HG03196 (cell line): ENCODE results near the gene PDZD2.
"Not testable (repeated sequence)": the region's sequence is repeated elsewhere in the genome, so short reads cannot be mapped to it uniquely, and the experiment has no call there.

Experiments used
- ATAC-seq: cut with Tn5 transposase; IDR thresholded peaks from one replicate; pipeline ENCODE4 v1.9.1; 2021; ENCODE audit not compliant: unreplicated experiment

Gene PDZD2

DNA sequence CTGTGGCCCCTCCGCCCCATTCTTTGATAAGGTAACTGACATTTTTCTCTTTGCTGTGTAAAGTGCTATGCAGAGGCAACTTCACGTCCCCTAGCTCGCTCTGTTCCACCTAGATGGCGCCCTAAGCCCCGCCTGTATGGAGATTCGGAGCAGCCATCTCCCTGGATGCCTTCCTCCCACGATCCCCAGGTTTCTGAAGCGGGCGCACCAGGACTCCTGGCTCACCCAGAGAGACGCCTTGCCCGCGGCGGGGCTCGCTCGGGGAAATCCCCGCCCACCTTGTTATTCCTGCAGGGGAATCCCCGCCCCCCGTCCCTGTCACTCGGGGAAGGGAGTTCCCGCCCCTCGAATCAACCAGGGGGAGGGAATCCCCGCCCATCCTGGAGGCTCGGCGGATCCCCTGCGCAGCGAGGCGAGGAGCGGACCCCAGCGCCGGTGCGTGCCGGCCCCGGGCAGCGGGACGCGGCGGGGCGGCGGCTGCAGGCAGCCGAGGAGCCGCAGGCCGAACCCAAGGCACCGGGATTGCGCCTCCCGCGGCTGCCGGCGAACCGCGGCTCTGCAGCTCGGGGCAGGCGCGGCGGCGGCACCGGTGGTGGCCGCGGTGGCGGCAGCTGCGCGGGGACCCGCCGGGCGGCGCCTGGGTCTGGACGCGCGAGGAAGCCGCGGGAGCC is at the start of gene PDZD2:
PDZD2 (plus strand) TSS at position 384 of the 671 bp plus-strand sequence.
- ATAC-seq, result peak; percentile 62

DNA sequence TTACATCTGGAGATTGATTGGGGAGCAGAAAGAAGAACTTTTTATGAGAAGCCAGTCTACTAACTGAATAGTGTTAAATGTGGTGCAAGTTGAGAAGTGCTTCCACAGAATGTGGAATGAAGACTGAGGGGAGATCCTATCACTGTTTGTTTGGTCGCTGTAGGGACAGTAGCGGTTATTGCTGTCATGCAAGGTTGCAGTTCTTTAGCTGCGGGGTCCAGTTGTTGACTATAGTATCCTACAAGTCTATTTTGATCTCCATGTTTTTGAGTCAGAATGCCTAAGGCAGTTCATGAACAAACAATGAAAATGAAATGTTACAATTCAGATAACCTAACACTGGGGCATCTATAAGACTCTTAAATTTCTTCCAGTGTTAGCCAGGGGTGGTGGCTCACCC is 45.3 kb upstream of the PDZD2 start:
- ATAC-seq, result no peak

DNA sequence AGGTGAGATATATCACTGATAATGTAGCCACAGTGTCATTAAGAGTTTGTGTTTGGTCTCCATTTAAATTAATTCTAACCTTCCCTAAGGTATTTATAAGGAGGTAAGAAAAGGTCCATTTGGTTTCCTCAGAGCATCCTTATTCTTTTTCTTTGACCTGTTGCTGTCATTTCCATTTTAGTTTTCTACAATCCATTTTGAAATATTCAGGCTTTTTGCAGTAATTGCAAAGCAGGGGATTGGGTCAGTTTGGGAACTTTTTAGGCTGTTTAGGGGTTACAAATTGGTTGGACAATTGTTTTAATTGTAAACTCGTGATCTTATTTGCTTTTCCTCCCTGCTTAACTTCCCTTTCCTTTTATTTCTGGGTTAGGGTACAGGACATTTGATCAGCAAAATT is 42.6 kb upstream of the PDZD2 start:
- no peak for ATAC-seq

DNA sequence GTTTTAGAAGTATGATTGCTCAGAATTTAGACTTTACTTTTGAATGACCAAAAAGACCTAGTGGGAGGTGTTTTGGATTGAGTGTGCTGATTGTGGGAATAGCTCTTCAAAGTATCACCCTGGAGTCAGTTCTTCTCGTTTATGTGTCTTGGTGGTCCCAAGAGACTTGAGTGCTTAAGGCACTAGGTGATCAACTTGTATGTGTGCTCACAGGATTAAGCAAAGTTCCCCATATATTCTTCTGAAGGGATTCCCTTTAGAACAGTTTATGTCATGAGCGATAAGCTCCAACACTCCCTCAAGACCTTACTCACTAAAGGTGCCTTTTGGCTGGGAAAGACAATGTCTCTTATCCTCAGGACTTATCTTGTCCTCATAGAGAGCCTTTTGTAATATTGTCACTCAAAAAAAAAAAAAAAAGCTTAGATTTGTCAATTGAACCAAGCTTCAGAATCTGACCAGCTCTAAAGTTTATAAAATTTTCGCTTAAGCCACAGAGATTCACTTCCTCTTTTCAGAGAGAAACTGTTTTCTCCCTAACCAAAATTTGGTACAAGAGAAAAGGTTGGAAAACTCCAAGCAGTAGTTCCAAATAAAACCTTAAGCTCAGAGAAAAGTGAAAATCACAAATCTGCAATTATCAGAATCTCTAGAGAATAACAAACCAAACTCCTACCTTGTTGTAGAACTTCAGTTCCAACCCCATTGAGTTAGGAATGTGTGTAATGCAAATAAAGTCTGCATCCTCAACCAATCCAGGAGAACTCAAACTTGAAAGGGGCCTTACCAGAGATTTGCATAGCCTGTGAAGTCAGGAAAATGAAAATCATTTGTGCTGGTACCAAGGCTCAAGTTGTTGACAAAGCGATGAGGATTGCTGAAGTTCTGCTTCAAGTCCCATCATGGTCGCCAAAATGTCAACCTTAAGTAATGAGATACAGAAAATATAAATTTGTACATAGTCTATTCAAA is 40.0 kb upstream of the PDZD2 start:
- ATAC-seq, result no peak

DNA sequence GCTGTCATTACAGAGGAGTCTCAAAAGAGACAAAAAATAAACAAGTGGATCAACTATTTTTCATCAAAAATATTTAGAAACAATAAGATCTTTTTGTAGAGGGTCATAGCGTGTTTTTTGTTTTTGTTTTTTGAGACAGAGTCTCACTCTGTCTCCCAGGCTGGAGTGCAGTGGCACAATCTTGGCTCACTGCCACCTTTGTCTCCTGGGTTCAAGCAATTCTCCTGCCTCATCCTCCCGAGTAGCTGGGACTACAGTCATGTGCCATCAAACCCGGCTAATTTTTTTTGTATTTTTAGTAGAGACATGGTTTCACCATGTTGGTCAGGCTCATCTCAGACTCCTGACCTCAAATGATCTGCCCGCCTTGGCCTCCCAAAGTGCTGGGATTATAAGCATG is 36.6 kb upstream of the PDZD2 start:
- not testable (repeated sequence) for ATAC-seq

DNA sequence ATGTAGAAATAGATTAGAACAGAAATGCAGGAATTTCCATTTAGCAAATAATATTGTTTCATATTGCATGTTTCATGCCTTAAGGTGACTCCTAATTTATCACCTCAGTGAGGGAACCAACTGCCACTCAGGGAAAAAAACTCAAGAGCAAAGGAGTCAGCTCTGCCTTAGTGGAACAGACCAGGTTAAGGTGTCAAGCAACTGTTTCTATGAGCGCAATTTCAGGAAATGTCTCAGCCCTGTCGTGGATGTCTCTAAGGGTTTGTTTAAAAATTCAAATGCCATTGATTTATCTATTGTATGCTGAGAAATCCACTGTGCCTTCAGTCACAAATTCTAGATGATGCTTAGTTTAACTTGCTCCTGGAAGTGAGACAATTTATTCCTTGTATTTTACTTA is 34.7 kb upstream of the PDZD2 start:
- no peak for ATAC-seq

DNA sequence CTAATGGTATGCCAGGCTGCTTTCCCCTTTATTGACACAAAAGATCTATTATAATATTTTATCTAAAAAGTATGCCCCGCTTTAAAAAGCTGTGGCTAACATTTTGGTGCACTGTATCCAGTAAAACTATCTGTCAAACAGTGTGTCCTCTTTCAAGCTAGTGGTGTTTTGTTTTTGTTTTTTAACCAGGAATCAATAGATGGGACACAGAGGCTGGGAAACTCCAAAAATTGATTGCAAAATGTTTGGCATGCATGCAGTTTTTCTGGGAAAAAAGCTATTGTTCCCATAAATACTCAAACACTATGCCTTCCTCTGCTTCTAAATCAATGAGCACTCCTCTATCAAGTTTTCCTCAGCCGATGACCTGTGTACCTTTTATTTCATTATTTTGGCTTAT is 34.3 kb upstream of the PDZD2 start:
- no peak for ATAC-seq

DNA sequence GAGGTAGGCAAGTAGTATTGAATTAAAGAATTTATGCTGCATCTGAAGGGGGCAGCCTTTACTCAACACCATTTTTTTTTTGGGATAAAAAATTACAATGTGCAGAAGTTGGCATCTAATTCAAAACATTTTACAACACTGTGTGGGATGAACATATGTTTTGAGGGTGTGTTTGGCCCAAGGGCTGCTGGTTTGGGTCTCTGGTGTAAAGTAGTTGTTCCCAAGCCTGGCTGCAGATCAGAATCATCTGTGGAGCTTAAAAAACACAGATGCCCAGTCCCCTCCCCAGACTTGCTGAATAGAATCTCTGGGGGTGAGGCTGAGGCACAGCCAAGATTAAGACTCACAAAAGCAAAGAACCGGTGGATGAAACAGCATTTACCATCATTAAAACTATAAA is 33.0 kb upstream of the PDZD2 start:
- ATAC-seq, result no peak

DNA sequence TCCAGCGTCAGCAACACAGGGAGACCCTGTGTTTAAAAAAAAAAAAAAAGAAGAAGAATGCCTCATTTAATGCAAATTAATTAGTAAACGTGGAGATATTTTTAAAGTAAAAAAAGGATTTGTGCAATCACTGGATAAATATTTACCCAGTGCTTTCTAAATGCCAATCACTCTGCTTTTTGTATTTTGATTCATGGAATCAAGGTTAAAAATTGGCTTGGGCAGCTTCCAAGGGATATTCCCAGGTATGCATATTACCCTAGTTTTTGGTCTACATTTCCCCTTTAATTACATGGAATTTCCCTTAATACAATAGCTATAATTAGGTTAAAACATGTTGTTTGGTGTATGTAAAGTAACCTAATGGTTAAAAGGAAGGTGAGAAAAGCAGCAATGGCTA is 31.4 kb upstream of the PDZD2 start:
- no peak for ATAC-seq

DNA sequence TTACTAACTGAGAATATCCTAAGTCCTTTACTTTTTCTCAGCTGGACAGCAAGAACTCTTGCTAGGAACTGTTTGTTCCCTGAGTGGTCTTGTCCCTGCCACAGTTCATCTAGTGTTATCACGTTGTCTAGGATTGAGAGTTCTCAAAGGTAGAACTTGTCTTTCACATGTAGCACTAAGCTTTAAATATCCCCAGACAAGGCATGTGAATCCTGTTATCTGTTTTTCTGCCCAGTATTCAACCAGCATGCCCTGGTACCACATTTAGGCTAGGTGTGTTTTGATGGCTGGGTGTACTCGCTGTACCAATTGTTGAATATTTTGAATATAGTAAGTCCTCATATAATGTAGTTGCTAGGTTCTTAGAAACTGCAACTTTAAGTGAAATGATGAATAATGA is 27.9 kb upstream of the PDZD2 start:
- no peak for ATAC-seq

DNA sequence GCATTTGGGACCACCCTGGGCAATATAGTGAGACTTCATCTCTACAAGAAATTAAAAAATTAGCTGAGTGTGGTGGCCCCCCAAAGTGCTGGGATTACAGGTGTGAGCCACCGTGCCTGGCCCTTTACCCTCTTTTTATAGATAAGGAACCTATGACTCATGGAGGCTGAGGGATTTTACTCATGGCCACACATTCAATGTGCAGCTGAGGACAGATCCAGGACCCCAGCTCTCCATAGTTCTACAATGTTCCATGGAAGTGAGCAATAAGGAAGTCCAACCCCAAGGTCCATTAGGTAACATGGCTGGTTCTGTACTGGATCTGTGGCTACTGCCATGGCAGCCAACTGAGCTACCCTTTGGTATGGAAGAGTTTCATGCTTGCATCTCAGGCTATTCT is 25.3 kb upstream of the PDZD2 start:
- ATAC-seq, result no peak

DNA sequence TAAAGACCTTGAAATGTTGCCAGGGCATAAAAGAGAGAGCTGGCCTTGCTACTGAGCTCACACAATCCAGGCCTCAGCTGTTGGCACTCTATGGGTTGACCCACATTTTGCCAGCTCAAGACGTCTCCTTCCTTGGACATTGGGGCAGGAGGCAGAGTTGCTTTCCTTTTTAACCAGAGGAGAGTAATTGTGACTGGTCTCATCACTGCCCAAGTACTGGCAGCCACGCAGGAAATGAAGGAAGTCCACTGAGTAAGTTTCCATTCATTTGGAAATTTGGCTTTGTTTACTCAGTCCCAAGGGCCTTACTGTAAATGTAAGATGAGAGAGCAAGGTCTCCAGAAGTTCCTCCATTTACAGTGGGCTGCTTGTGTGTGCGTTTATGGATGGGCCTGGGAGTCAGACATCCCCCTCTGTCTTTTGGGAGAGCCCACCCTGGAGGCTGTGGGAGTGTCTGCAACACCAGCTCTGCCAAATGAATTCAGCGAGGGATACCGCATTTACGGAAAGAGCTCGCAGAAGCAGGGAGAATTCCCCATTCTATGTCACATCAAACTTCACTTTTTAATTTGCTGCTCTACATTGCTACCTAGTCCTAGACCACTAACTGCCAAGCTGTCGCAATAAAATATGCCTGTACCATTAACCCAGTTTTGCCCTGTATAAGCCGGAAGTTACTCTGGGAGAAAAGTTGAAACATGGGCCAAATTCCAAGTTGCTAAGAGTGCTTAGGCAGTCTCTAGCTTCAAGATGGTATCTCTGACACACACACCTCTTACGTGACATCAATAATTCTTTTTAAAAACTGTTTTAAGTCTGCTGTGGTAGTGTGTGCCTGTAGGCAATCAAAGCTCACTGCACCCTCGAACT is 24.5 kb upstream of the PDZD2 start:
- no peak for ATAC-seq

DNA sequence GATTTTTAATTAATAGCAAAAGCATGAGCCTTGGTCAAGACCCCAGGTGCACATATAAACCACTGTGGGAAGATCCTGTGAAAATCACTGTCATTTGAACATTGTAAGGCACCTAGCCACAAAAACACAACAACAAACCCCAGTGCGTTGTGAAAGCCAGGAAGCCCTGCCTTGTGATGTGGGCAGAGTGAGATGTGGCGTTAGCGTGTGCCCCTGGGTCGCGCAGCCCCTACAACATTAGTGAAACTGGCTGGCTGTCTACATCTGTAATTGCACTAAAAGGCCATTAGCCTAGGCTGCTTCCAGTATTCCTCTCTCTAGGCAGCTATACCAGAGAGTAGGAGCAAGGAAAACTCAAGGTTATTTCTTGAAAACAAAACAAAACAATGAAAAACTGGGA is 21.1 kb upstream of the PDZD2 start:
- ATAC-seq, result no peak

DNA sequence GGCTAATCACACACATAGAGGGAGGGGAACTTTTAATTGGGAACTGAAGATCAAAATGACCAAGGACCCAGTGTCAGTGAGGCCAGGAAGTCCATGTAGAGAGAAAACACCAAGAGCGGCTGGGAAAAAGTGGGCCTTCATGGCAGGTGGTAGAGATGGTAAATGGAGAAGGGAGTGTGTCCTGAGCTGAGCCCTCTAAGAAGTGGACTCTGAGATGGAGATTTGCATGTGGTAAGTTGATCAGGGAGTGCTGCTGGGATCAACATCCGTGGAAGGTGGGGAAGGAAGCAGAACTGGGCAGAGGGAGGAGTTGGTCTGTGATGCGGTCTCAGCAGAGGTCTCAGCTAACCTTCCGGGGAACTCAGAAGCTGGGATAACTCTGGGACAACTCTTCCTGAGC is 18.9 kb upstream of the PDZD2 start:
- no peak for ATAC-seq

DNA sequence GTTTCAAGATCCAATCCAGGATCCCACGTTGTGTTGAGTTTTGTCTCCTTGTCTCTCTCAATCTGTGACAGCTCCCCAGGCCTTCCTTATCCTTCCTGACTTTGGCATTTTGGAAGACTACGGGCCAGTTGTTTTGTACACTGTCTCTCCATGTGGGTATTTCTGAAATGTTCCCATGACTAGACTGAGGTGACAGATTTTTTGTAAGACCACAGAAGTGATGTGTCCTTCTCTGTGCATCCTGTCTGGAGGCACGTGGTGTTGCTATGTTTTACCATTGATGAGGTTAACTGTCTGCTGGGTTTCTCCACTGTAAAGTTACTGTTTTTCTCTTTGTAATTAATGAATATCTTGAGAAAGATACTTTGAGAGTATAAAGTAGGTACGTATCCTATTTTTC is 15.7 kb upstream of the PDZD2 start:
- no peak for ATAC-seq

DNA sequence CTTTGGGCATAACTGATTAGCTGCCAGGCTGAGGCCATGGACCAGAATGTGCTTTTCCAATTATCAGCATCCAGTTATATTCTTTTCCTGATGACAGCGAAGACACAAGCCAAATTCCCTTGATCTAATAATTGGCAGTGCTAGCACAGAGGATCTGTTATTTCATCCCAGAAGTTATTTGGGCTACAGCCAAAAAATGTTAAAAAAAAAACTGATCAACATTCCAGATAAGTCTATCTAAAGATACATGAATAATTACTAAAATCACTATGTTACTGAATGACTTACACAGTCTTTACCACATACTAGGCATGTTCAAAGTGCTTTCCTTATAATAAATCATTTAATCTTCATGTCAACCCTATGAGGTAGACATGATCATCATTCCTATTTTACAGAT is 13.5 kb upstream of the PDZD2 start:
- ATAC-seq, result no peak

DNA sequence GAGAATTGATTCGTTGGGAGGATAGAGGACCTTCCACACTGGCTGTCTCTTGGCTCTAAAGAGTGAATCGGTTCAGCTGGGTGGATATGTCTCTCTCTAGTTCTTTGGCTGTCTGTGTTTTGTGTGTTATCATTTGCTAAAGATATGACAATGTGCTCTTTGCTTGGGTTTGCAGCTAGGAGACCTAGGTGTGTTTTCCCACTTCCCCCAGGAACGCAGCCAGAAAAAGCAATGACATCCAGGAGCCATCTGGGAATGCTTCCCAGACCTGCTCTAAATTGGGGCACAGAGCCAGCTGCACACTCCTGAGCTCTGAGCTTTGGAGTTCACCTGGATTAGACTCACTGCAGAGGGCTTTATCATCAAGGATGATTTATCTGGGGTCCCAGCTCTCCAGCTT is 12.8 kb upstream of the PDZD2 start:
- ATAC-seq, result no peak

DNA sequence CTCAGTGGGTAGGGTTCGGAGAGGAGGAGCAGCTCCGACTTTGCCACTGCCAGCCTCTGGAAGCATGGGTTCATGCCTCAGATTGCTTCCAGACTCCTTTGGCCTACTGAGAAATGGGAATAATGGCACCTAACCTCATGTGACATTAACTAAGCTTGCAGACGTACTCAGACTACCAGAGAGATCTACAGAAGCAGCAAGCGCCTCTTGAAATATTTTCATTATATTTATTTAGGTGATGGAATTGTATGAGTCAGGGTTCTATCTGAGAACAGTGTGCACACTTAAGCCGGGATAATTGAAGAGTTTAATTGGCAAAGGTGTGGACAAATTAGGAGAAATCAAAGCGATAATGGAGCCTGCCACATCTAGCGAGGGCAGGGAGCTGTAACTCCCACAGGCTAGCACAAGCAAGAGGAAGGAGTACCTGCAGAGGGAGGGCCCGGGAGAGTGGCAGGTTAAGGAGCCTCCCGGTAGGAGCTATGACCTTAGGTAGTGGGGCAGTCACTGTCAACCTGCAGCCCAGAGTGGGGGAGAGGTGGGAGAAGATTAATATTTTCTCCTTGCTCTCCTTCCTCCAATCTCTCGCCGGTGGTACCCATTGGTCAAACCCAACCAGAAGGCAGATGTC is 12.2 kb upstream of the PDZD2 start:
- ATAC-seq, result no peak

DNA sequence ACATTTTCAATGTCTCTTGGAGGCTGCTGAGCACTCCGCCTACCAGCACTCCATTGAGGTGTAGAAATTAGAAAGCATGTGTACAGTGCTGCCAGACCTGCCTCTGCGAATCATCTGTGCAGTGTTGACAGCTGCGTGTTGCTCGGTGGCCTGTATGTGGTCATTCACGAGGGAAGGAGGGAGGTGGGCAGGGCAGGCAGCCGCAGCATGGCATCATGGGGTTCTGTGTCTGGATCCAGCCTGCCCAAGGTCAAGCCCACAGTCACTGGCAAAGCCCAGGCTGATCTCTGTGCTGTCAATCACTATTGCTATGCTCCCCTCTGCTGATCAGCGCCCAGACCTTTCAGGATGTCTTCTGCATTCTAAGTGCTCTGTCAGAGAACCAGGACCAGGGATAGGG is 8.0 kb upstream of the PDZD2 start:
- no peak for ATAC-seq

DNA sequence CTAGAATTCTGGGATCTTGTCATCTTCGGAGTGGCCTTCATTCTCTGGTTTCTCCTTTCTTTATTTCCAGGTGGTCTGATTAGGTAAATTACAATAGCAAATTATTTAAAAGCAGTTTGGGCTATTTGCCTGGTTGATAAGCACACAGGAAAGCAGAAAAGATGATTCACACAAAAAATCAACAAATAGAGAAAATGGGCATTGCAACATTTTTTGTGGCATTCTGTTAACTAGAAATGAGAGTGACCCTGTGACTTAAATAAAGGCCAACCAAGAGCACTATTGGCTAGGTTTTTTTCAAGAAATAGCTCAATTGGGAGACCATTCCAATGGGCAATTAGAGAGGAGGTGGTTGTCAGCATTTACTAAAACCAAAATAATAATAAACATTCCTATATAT is 6.5 kb upstream of the PDZD2 start:
- no peak for ATAC-seq

DNA sequence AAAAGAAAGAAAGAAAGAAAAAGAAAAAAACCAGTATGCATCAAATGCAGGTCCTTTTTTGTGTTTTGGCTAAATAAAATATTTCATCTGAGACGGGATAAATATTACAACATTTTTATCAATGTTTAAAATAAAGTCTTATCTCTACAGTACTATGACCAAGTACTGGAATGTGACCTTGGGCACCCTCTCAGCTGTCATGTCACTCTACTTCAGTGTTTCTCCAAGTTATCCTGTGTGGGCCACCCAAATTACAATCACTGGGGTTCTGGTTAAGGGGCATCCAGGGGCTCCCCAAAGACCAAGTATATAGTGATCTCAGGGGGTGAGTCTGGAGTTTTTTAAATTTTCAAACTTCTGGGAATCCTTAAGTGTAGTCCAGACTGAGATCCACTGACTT is 3.5 kb upstream of the PDZD2 start:
- no peak for ATAC-seq
